ENCODE data around the gene GPR132. TPM values are rescaled to one million over a fixed set of nuclear protein-coding genes. Genes with fewer than 3 reads are reported as not detected.

GPR132 gene
- total RNA-seq, 3 donors from 2014 or later (not counting 1 experiment from before 2014, with no cell fraction given), result 18.2 to 30.3 (median 26.7) TPM

GRCh38 chr14:105102361-105102870, 37.2 kb upstream of the GPR132 start:
- Mint-ChIP-seq H3K36me3 (no peaks in the 10 kb centered on the region), H3K27ac (no peak overlapping the region), H3K27me3 (ENCODE audit: low read depth in 2 of 2) (peaks cover 26 to 57% of the 10 kb centered on the region in 2 donors), H3K4me1 (no peaks in the 10 kb centered on the region), H3K9me3 (peaks cover 0 to 2% of the 10 kb centered on the region in 2 donors), H3K4me3 (no peak overlapping the region)
- Histone ChIP-seq H3K4me1 (ENCODE audit: control insufficient read depth, insufficient read depth, low read length) (no peaks in the 10 kb centered on the region), H3K27ac (ENCODE audit: low read length) (no peak overlapping the region), H3K9me3 (ENCODE audit: control insufficient read depth, insufficient read depth, low read length) (peaks cover 5% of the 10 kb centered on the region), H3K27me3 (ENCODE audit: control insufficient read depth, insufficient read depth, low read length) (no peaks in the 10 kb centered on the region), H3K4me3 (ENCODE audit: low read length) (no peak overlapping the region), H3K36me3 (ENCODE audit: control insufficient read depth, insufficient read depth, low read length) (no peaks in the 10 kb centered on the region)
- ATAC-seq (no peak), DNase-seq (no peak)
- intact Hi-C loops (cut with micrococcal nuclease), result no loop called here
- TF ChIP-seq CTCF (IDR thresholded peaks at IDR 0.05), result no peak
- WGBS (ENCODE audit: insufficient coverage), result 88% methylated on average over 7 of the region's 7 CpGs

GRCh38 chr14:105100910-105101309, 35.7 kb upstream of the GPR132 start:
- peaks cover 0 to 2% of the 10 kb centered on the region in 2 donors for H3K9me3 Mint-ChIP-seq
- Histone ChIP-seq H3K36me3 (ENCODE audit: control insufficient read depth, insufficient read depth, low read length) (no peaks in the 10 kb centered on the region), H3K4me3 (ENCODE audit: low read length) (no peak overlapping the region), H3K27ac (ENCODE audit: low read length) (no peak overlapping the region), H3K4me1 (ENCODE audit: control insufficient read depth, insufficient read depth, low read length) (no peaks in the 10 kb centered on the region), H3K27me3 (ENCODE audit: control insufficient read depth, insufficient read depth, low read length) (no peaks in the 10 kb centered on the region), H3K9me3 (ENCODE audit: control insufficient read depth, insufficient read depth, low read length) (peaks cover 5% of the 10 kb centered on the region)
- no peak for TF ChIP-seq CTCF (IDR thresholded peaks at IDR 0.05)
- peaks cover 4 to 5% of the 10 kb centered on the region in 2 donors for H3K4me1 Mint-ChIP-seq
- peaks cover 28 to 43% of the 10 kb centered on the region in 2 donors for H3K27me3 Mint-ChIP-seq (ENCODE audit: low read depth in 2 of 2)
- H3K36me3 Mint-ChIP-seq, result no peaks in the 10 kb centered on the region
- no peak overlapping the region for H3K27ac Mint-ChIP-seq
- peak in 1 of 3 donors; percentile 37 for ATAC-seq
- 86% methylated on average over 4 of the region's 4 CpGs for WGBS (ENCODE audit: insufficient coverage)
- no peak for DNase-seq
- intact Hi-C loops (cut with micrococcal nuclease), result no loop called here
- H3K4me3 Mint-ChIP-seq, result no peak overlapping the region

GRCh38 chr14:105099778-105100177, 34.5 kb upstream of the GPR132 start:
- ATAC-seq (no peak), DNase-seq (no peak)
- Mint-ChIP-seq H3K27me3 (ENCODE audit: low read depth in 2 of 2) (peaks cover 22 to 43% of the 10 kb centered on the region in 2 donors), H3K36me3 (no peaks in the 10 kb centered on the region), H3K4me3 (no peak overlapping the region), H3K27ac (no peak overlapping the region), H3K4me1 (peaks cover 4 to 5% of the 10 kb centered on the region in 2 donors), H3K9me3 (peaks cover 0 to 2% of the 10 kb centered on the region in 2 donors)
- Histone ChIP-seq H3K27ac (ENCODE audit: low read length) (no peak overlapping the region), H3K4me1 (ENCODE audit: control insufficient read depth, insufficient read depth, low read length) (no peaks in the 10 kb centered on the region), H3K36me3 (ENCODE audit: control insufficient read depth, insufficient read depth, low read length) (no peaks in the 10 kb centered on the region), H3K27me3 (ENCODE audit: control insufficient read depth, insufficient read depth, low read length) (no peaks in the 10 kb centered on the region), H3K4me3 (ENCODE audit: low read length) (no peak overlapping the region), H3K9me3 (ENCODE audit: control insufficient read depth, insufficient read depth, low read length) (peaks cover 5% of the 10 kb centered on the region)
- TF ChIP-seq CTCF (IDR thresholded peaks at IDR 0.05), result no peak
- WGBS (ENCODE audit: insufficient coverage), result 60% methylated on average over 6 of the region's 6 CpGs
- intact Hi-C loops (cut with micrococcal nuclease), result no loop called here

- H3K4me3 Mint-ChIP-seq, result no peak overlapping the region
- H3K27me3 Mint-ChIP-seq (ENCODE audit: low read depth in 2 of 2), result peaks cover 14 to 34% of the 10 kb centered on the region in 2 donors
- no peaks in the 10 kb centered on the region for H3K36me3 Mint-ChIP-seq
- intact Hi-C loops (cut with micrococcal nuclease), result no loop called here
- WGBS (ENCODE audit: insufficient coverage), result 88% methylated on average over 6 of the region's 8 CpGs
- H3K4me1 Mint-ChIP-seq, result peaks cover 5 to 15% of the 10 kb centered on the region in 2 donors
- Histone ChIP-seq H3K36me3 (ENCODE audit: control insufficient read depth, insufficient read depth, low read length) (no peaks in the 10 kb centered on the region), H3K4me1 (ENCODE audit: control insufficient read depth, insufficient read depth, low read length) (peaks cover 12% of the 10 kb centered on the region), H3K27ac (ENCODE audit: low read length) (no peak overlapping the region), H3K27me3 (ENCODE audit: control insufficient read depth, insufficient read depth, low read length) (no peaks in the 10 kb centered on the region), H3K4me3 (ENCODE audit: low read length) (no peak overlapping the region), H3K9me3 (ENCODE audit: control insufficient read depth, insufficient read depth, low read length) (peaks cover 5% of the 10 kb centered on the region)
- H3K27ac Mint-ChIP-seq, result no peak overlapping the region
- ATAC-seq, result no peak
- no peak for TF ChIP-seq CTCF (IDR thresholded peaks at IDR 0.05)
- DNase-seq, result no peak
- H3K9me3 Mint-ChIP-seq, result no peaks in the 10 kb centered on the region
Measured at GRCh38 chr14:105098316-105098715, 33.1 kb upstream of the GPR132 start.
